Muscle of back (tissue), 11 donors: Measurements from ENCODE around the gene ATP9A. TPM values are rescaled to one million over a fixed set of nuclear protein-coding genes. Genes with fewer than 3 reads are reported as not detected.

Source experiments
- DNase-seq, 3 donors: peaks; one replicate each; pipeline versions ENCODE4 v3.0.0 to v3.0.0-alpha.2; 2013
- polyA plus RNA-seq, 10 donors: library from polyadenylated mRNA; unstranded; fragments of 120-200 nt; gene quantifications; one replicate each; pipeline ENCODE4 v1.2.1, GENCODE V29; 2013; ENCODE audit not compliant: insufficient read length in 10 of 10

The ATP9A gene
- polyA plus RNA-seq, 10 donors, result 45.9 to 97.3 (median 59.9) TPM

- DNase-seq, result no peak
Observed at GRCh38 chr20:51633430-51633829, 134.8 kb downstream of the ATP9A start.

- DNase-seq, result no peak
Observed at GRCh38 chr20:51631953-51632352, 136.2 kb downstream of the ATP9A start.

- peak; percentile 84 to 94 (median 93) for DNase-seq
Observed at GRCh38 chr20:51631011-51631950, 136.9 kb downstream of the ATP9A start.

- no peak for DNase-seq
Observed at GRCh38 chr20:51629399-51630058, 138.7 kb downstream of the ATP9A start.

- DNase-seq, result no peak
Observed at GRCh38 chr20:51628533-51629398, 139.4 kb downstream of the ATP9A start.

- no peak for DNase-seq
Observed at GRCh38 chr20:51627586-51627985, 140.6 kb downstream of the ATP9A start.

GRCh38 chr20:51625105-51625504 is 143.1 kb downstream of the ATP9A start:
- DNase-seq, result no peak

GRCh38 chr20:51624157-51624731 is 143.9 kb downstream of the ATP9A start:
- peak; percentile 38 to 76 (median 66) for DNase-seq

- no peak for DNase-seq
Observed at GRCh38 chr20:51623255-51623654, 144.9 kb downstream of the ATP9A start.

GRCh38 chr20:51622004-51622874 is 146.0 kb downstream of the ATP9A start:
- no peak for DNase-seq

- peak in 1 of 3 donors; percentile 66 for DNase-seq
Observed at GRCh38 chr20:51620432-51620831, 147.8 kb downstream of the ATP9A start.

GRCh38 chr20:51616060-51616459 is 152.1 kb downstream of the ATP9A start:
- no peak for DNase-seq

GRCh38 chr20:51614687-51615086 is 153.5 kb downstream of the ATP9A start:
- no peak for DNase-seq

- DNase-seq, result no peak
Observed at GRCh38 chr20:51613580-51613979, 154.6 kb downstream of the ATP9A start.

GRCh38 chr20:51612896-51613295 is 155.3 kb downstream of the ATP9A start:
- DNase-seq, result no peak

GRCh38 chr20:51611625-51611890 is 156.6 kb downstream of the ATP9A start:
- no peak for DNase-seq

GRCh38 chr20:51610761-51611624 is 157.2 kb downstream of the ATP9A start:
- DNase-seq, result no peak

GRCh38 chr20:51610111-51610510 is 158.1 kb downstream of the ATP9A start:
- DNase-seq, result no peak

- DNase-seq, result no peak
Observed at GRCh38 chr20:51609251-51609650, 158.9 kb downstream of the ATP9A start.

GRCh38 chr20:51608061-51608460 is 160.1 kb downstream of the ATP9A start:
- no peak for DNase-seq
